CD4-positive, CD25-positive, alpha-beta regulatory T cell (primary cell): Measurements from ENCODE around the gene STXBP6. TPM values are rescaled to one million over a fixed set of nuclear protein-coding genes. Genes with fewer than 3 reads are reported as not detected.

ENCODE experiments used
- ATAC-seq, 2 donors: fragments of 150-1000 bp; cut with Tn5 transposase; one replicate each; pipeline ENCODE4 v1.10.0; 2021; ENCODE audit warnings: low read depth in 2 of 2, moderate number of reproducible peaks in 2 of 2, moderate library complexity in 1 of 2
- DNase-seq, 3 donors: peaks; one replicate each; pipeline versions ENCODE4 v3.0.0 to v3.0.0-alpha.2; 2012 to 2022; ENCODE audit warnings: mixed read lengths in 1 of 3
- H3K27ac ChIP-seq: one replicate; pipeline ENCODE4 v1.7.0; 2013; ENCODE audit warnings: mild to moderate bottlenecking, low read length; ENCODE audit not compliant: insufficient read depth, poor library complexity, severe bottlenecking
- H3K27me3 ChIP-seq: one replicate; pipeline ENCODE4 v1.7.0; 2013; ENCODE audit warnings: low read length; ENCODE audit not compliant: control insufficient read depth, insufficient read depth
- H3K36me3 ChIP-seq: one replicate; pipeline ENCODE4 v1.7.0; 2013; ENCODE audit warnings: mild to moderate bottlenecking, low read length, moderate library complexity; ENCODE audit not compliant: control insufficient read depth, insufficient read depth
- H3K4me1 ChIP-seq: 2 replicates; pipeline ENCODE4 v1.7.0; 2013; ENCODE audit warnings: mild to moderate bottlenecking, low read length; ENCODE audit not compliant: insufficient read depth, control insufficient read depth, poor library complexity, severe bottlenecking
- H3K4me3 ChIP-seq: one replicate; pipeline ENCODE4 v1.7.0; 2013; ENCODE audit warnings: low read depth, mild to moderate bottlenecking, low read length, moderate library complexity
- H3K9me3 ChIP-seq, 2 experiments: 1 replicate in 1 of 2; 2 replicates in 1 of 2; pipeline ENCODE4 v1.7.0; 2013; ENCODE audit warnings: low read length in 2 of 2, mild to moderate bottlenecking in 1 of 2, moderate library complexity in 1 of 2; ENCODE audit not compliant: control insufficient read depth in 2 of 2
- H3K27ac Mint-ChIP-seq, 3 donors: one replicate each; pipeline ENCODE4 v1.8.0; 2020 to 2022; ENCODE audit warnings: mild to moderate bottlenecking in 3 of 3, mixed read lengths in 3 of 3, moderate library complexity in 2 of 3
- H3K27me3 Mint-ChIP-seq: one replicate; pipeline ENCODE4 v1.8.0; 2022; ENCODE audit warnings: mild to moderate bottlenecking, mixed read lengths
- H3K36me3 Mint-ChIP-seq: one replicate; pipeline ENCODE4 v1.8.0; 2020; ENCODE audit warnings: mixed read lengths
- H3K4me1 Mint-ChIP-seq, 4 donors: one replicate each; pipeline ENCODE4 v1.8.0; 2020 to 2022; ENCODE audit warnings: mixed read lengths in 4 of 4, mild to moderate bottlenecking in 1 of 4
- H3K4me3 Mint-ChIP-seq, 4 donors: one replicate each; pipeline ENCODE4 v1.8.0; 2020 to 2022; ENCODE audit warnings: mild to moderate bottlenecking in 4 of 4, mixed read lengths in 4 of 4, moderate library complexity in 3 of 4
- H3K9me3 Mint-ChIP-seq, 7 donors: one replicate each; pipeline ENCODE4 v1.8.0; 2020 to 2022; ENCODE audit warnings: mixed read lengths in 7 of 7, mild to moderate bottlenecking in 3 of 7, moderate library complexity in 2 of 7
- polyA plus RNA-seq, 4 donors: library from polyadenylated mRNA; unstranded; fragments of 300-500 nt; fragmentation: Illumina TruSeq; gene quantifications; one replicate each; pipeline ENCODE4 v1.2.3, GENCODE V29; 2021
- total RNA-seq: library from RNA; stranded (reverse); gene quantifications from one replicate; pipeline ENCODE4 v1.2.3, GENCODE V29; 2022

STXBP6 gene
- total and polyA plus RNA-seq, 5 donors from 2014 or later, result not detected

DNA sequence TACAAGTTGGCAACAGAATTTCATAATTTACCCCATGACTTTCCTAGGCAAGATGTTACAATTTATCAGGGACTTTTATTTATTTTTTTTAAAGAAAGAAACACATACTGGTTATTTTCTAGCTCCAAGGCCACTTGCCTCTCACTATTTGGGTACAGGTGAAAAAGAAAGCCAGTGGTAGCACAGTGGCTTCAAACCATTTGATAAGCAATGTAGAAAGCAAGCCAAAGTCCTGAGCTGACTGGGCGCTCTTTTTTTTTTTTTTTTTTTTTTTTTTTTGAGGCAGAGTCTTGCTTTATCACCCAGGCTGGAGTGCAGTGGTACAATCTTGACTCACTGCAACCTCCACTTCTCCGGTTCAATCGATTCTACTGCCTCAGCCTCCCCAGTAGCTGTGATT is 73.3 kb downstream of the STXBP6 start:
- H3K4me1 Mint-ChIP-seq, result no peaks in the 10 kb centered on the region
- Histone ChIP-seq H3K27ac (no peak overlapping the region), H3K27me3 (no peaks in the 10 kb centered on the region), H3K9me3 (no peaks in the 10 kb centered on the region), H3K4me1 (no peaks in the 10 kb centered on the region), H3K36me3 (no peaks in the 10 kb centered on the region), H3K4me3 (no peak overlapping the region)
- H3K27me3 Mint-ChIP-seq, result peaks cover 4% of the 10 kb centered on the region
- H3K27ac Mint-ChIP-seq, result no peak overlapping the region
- DNase-seq (no peak), ATAC-seq (no peak)
- no peak overlapping the region for H3K4me3 Mint-ChIP-seq
- peaks cover 0 to 3% (median 0%) of the 10 kb centered on the region in 7 donors for H3K9me3 Mint-ChIP-seq
- no peaks in the 10 kb centered on the region for H3K36me3 Mint-ChIP-seq

- no peaks in the 10 kb centered on the region for H3K9me3 ChIP-seq
- no peak overlapping the region for H3K4me3 ChIP-seq
- Mint-ChIP-seq H3K4me1 (no peaks in the 10 kb centered on the region), H3K9me3 (peaks cover 0 to 3% (median 0%) of the 10 kb centered on the region in 7 donors), H3K4me3 (no peak overlapping the region), H3K36me3 (no peaks in the 10 kb centered on the region), H3K27ac (no peak overlapping the region), H3K27me3 (peaks cover 4% of the 10 kb centered on the region)
- ATAC-seq, result no peak
- H3K27me3 ChIP-seq, result no peaks in the 10 kb centered on the region
- no peak overlapping the region for H3K27ac ChIP-seq
- DNase-seq, result no peak
- H3K36me3 ChIP-seq, result no peaks in the 10 kb centered on the region
- H3K4me1 ChIP-seq, result no peaks in the 10 kb centered on the region
These were observed 74.6 kb downstream of the STXBP6 start for GRCh38 chr14:24975393-24975792.

GRCh38 chr14:24974591-24975374 is 75.2 kb downstream of the STXBP6 start:
- H3K4me3 ChIP-seq, result no peak overlapping the region
- peaks cover 0 to 3% (median 0%) of the 10 kb centered on the region in 7 donors for H3K9me3 Mint-ChIP-seq
- ATAC-seq (no peak), DNase-seq (no peak)
- H3K27me3 ChIP-seq, result no peaks in the 10 kb centered on the region
- H3K27ac Mint-ChIP-seq, result no peak overlapping the region
- no peaks in the 10 kb centered on the region for H3K9me3 ChIP-seq
- no peaks in the 10 kb centered on the region for H3K36me3 Mint-ChIP-seq
- no peak overlapping the region for H3K4me3 Mint-ChIP-seq
- H3K27ac ChIP-seq, result no peak overlapping the region
- H3K4me1 Mint-ChIP-seq, result no peaks in the 10 kb centered on the region
- H3K27me3 Mint-ChIP-seq, result peaks cover 4% of the 10 kb centered on the region
- H3K36me3 ChIP-seq, result no peaks in the 10 kb centered on the region
- no peaks in the 10 kb centered on the region for H3K4me1 ChIP-seq

DNA sequence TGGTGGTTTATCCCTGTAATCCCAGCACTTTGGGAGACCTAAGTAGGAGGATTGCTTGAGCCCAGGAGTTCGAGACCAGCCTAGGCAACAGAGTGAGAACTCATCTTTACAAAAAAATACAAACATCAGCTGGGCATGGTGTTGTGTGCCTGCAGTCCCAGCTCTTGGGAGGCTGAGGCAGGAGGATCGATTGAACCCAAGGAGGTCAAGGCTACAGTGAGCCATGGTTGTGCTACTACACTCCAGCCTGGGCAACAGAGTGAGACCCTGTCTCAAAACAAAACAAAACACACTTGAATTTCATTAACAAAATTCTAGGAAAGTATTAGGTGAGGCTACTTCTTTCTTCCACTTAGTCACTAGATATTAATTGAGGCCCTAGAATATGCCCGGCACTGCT is 77.1 kb downstream of the STXBP6 start:
- no peaks in the 10 kb centered on the region for H3K4me1 Mint-ChIP-seq
- DNase-seq, result no peak
- Histone ChIP-seq H3K4me1 (no peaks in the 10 kb centered on the region), H3K27ac (no peak overlapping the region), H3K4me3 (no peak overlapping the region), H3K9me3 (no peaks in the 10 kb centered on the region), H3K27me3 (no peaks in the 10 kb centered on the region), H3K36me3 (no peaks in the 10 kb centered on the region)
- ATAC-seq, result no peak
- no peak overlapping the region for H3K4me3 Mint-ChIP-seq
- peaks cover 0 to 5% (median 0%) of the 10 kb centered on the region in 7 donors for H3K9me3 Mint-ChIP-seq
- peak overlapping the region in 1 of 3 donors; percentile 43 for H3K27ac Mint-ChIP-seq
- no peaks in the 10 kb centered on the region for H3K27me3 Mint-ChIP-seq
- H3K36me3 Mint-ChIP-seq, result no peaks in the 10 kb centered on the region

- DNase-seq (no peak), ATAC-seq (no peak)
- Mint-ChIP-seq H3K9me3 (peaks cover 0 to 4% (median 0%) of the 10 kb centered on the region in 7 donors), H3K27me3 (peaks cover 7% of the 10 kb centered on the region), H3K4me1 (no peaks in the 10 kb centered on the region), H3K27ac (no peak overlapping the region), H3K36me3 (no peaks in the 10 kb centered on the region), H3K4me3 (no peak overlapping the region)
- Histone ChIP-seq H3K36me3 (no peaks in the 10 kb centered on the region), H3K27ac (no peak overlapping the region), H3K27me3 (no peaks in the 10 kb centered on the region), H3K4me3 (no peak overlapping the region), H3K4me1 (no peaks in the 10 kb centered on the region), H3K9me3 (no peaks in the 10 kb centered on the region)
These were observed 78.7 kb downstream of the STXBP6 start for GRCh38 chr14:24971255-24971654.

DNA sequence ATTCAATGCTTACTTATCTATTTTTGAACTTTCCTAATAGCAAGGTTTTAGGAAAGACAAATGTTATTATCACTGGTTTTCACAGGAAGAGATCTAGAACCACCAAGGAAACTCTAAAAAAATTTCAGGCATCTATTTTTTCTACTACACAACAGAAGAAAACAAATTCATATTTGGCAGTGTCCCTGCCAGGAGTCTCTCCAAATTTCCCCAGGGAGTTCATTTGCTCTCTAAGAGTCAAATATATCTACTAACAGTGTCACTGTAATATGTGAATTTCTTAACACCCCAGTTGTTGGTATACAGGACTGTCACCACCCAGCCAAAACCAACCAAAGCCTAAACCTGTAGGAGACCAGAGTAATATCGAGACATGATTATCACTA is 83.4 kb downstream of the STXBP6 start:
- no peak overlapping the region for H3K27ac ChIP-seq
- Mint-ChIP-seq H3K9me3 (peaks cover 0 to 3% (median 0%) of the 10 kb centered on the region in 7 donors), H3K27me3 (peaks cover 7% of the 10 kb centered on the region), H3K4me3 (no peak overlapping the region), H3K36me3 (no peaks in the 10 kb centered on the region), H3K27ac (no peak overlapping the region), H3K4me1 (no peaks in the 10 kb centered on the region)
- no peaks in the 10 kb centered on the region for H3K36me3 ChIP-seq
- ATAC-seq (no peak), DNase-seq (no peak)
- no peaks in the 10 kb centered on the region for H3K9me3 ChIP-seq
- H3K4me3 ChIP-seq, result no peak overlapping the region
- H3K27me3 ChIP-seq, result no peaks in the 10 kb centered on the region
- H3K4me1 ChIP-seq, result no peaks in the 10 kb centered on the region

DNA sequence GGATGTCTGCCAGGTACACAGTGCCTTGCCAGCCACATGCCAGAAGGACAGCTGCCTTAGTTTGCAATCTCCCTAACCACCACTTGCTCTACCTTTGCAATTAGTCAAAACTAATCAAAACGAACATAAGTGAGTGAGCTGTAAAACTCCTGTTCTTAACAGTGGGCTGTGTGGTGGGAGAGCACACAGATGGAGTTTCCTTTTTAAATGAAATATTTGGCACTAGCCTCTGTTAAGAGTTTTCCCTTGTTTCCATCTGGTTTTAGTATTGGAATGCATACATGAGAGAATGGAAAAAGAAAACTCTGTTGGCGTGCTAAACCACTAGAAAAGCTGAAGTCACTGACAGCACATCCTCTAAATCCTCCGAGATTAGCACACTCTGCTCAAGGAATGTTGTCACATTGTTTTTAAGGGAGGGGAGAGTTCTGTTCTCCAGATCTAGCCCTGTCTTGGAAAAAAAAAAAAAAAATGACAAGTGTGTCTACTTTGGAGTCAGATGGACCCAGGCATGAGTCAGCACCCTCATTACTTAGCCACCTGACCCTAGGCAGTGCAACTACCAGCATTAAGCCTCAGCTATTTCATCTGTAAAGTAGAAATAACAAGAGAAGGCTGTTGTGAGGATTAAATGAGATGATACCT is 83.9 kb downstream of the STXBP6 start:
- DNase-seq, result no peak
- H3K27ac Mint-ChIP-seq, result no peak overlapping the region

GRCh38 chr14:24965578-24965933 is 84.4 kb downstream of the STXBP6 start:
- no peaks in the 10 kb centered on the region for H3K4me1 Mint-ChIP-seq
- Histone ChIP-seq H3K27me3 (no peaks in the 10 kb centered on the region), H3K4me3 (no peak overlapping the region), H3K4me1 (no peaks in the 10 kb centered on the region), H3K36me3 (no peaks in the 10 kb centered on the region), H3K9me3 (no peaks in the 10 kb centered on the region), H3K27ac (no peak overlapping the region)
- no peak overlapping the region for H3K4me3 Mint-ChIP-seq
- no peak for ATAC-seq
- peaks cover 7% of the 10 kb centered on the region for H3K27me3 Mint-ChIP-seq
- H3K27ac Mint-ChIP-seq, result no peak overlapping the region
- DNase-seq, result no peak
- H3K36me3 Mint-ChIP-seq, result no peaks in the 10 kb centered on the region
- peaks cover 0 to 3% (median 0%) of the 10 kb centered on the region in 7 donors for H3K9me3 Mint-ChIP-seq

More for the DNA sequence above, 83.9 kb downstream of the STXBP6 start:
- H3K4me1 Mint-ChIP-seq, result no peaks in the 10 kb centered on the region
- no peak overlapping the region for H3K27ac ChIP-seq
- H3K4me3 Mint-ChIP-seq, result no peak overlapping the region
- H3K4me3 ChIP-seq, result no peak overlapping the region
- H3K4me1 ChIP-seq, result no peaks in the 10 kb centered on the region
- peaks cover 7% of the 10 kb centered on the region for H3K27me3 Mint-ChIP-seq
- ATAC-seq, result no peak
- no peaks in the 10 kb centered on the region for H3K36me3 ChIP-seq
- H3K36me3 Mint-ChIP-seq, result no peaks in the 10 kb centered on the region
- peaks cover 0 to 3% (median 0%) of the 10 kb centered on the region in 7 donors for H3K9me3 Mint-ChIP-seq
- no peaks in the 10 kb centered on the region for H3K27me3 ChIP-seq
- H3K9me3 ChIP-seq, result no peaks in the 10 kb centered on the region
